HG03575 (cell line): ENCODE results near the gene PHKG1.
"Not testable (repeated sequence)": the region's sequence is repeated elsewhere in the genome, so short reads cannot be mapped to it uniquely, and the experiment has no call there.

Source experiments
- ATAC-seq: cut with Tn5 transposase; IDR thresholded peaks from one replicate; pipeline ENCODE4 v1.9.1; 2021; ENCODE audit not compliant: unreplicated experiment, insufficient number of reproducible peaks, low FRiP score; ENCODE audit errors: extremely low read depth

Gene PHKG1

GRCh38 chr7:56092789-56093531, at the start of gene PHKG1:
Gene PHKG1, minus strand, starts transcription at chr7:56092952. Its CDS starts 4,011 bp downstream, at chr7:56088941.
- ATAC-seq = no peak

- not testable (repeated sequence) for ATAC-seq
Measured at GRCh38 chr7:56131062-56131461, 38.3 kb upstream of the PHKG1 start.

GRCh38 chr7:56127241-56127975, 34.7 kb upstream of the PHKG1 start:
- ATAC-seq = no peak

GRCh38 chr7:56125831-56126230, 33.1 kb upstream of the PHKG1 start:
- no peak for ATAC-seq

- ATAC-seq = no peak
Measured at GRCh38 chr7:56124981-56125380, 32.2 kb upstream of the PHKG1 start.

- no peak for ATAC-seq
Measured at GRCh38 chr7:56121440-56121839, 28.7 kb upstream of the PHKG1 start.

- no peak for ATAC-seq
Measured at GRCh38 chr7:56115852-56116538, 23.2 kb upstream of the PHKG1 start, which contains the start of gene NUPR2. Gene NUPR2, minus strand, starts transcription at chr7:56116417. Its CDS starts 103 bp downstream, at chr7:56116314.

GRCh38 chr7:56112244-56112643, 19.5 kb upstream of the PHKG1 start:
- not testable (repeated sequence) for ATAC-seq

GRCh38 chr7:56110611-56111010, 17.9 kb upstream of the PHKG1 start:
- ATAC-seq = no peak

- ATAC-seq = no peak
Measured at GRCh38 chr7:56107954-56108258, 15.2 kb upstream of the PHKG1 start.

- ATAC-seq = peak; percentile 98
Measured at GRCh38 chr7:56106108-56107073, 13.6 kb upstream of the PHKG1 start, which contains the start of gene CHCHD2. Gene CHCHD2, minus strand, starts transcription at chr7:56106476. Its CDS starts 63 bp downstream, at chr7:56106413.

GRCh38 chr7:56105508-56105907, 12.8 kb upstream of the PHKG1 start:
- ATAC-seq = no peak

GRCh38 chr7:56104138-56104537, 11.4 kb upstream of the PHKG1 start:
- ATAC-seq = not testable (repeated sequence)

GRCh38 chr7:56099653-56100052, 6.9 kb upstream of the PHKG1 start:
- no peak for ATAC-seq

- ATAC-seq = not testable (repeated sequence)
Measured at GRCh38 chr7:56098187-56099008, 5.6 kb upstream of the PHKG1 start.

GRCh38 chr7:56097700-56098099, 4.9 kb upstream of the PHKG1 start:
- no peak for ATAC-seq

GRCh38 chr7:56092388-56092787, 364 bp downstream of the PHKG1 start:
- not testable (repeated sequence) for ATAC-seq

GRCh38 chr7:56091591-56091990, 1.2 kb downstream of the PHKG1 start:
- ATAC-seq = no peak
